GM06990 (cell line): Measurements from ENCODE around the gene L2HGDH.

Source experiments
- DNase-seq: peaks from one replicate; pipeline ENCODE4 v3.0.0-alpha.2; 2011; ENCODE audit not compliant: insufficient read length; ENCODE audit errors: extremely low read depth
- H3K27me3 ChIP-seq: replicated peaks from 2 replicates; pipeline ENCODE4 v1.6.0; 2011; ENCODE audit warnings: low read length; ENCODE audit not compliant: control insufficient read depth, insufficient read depth
- H3K36me3 ChIP-seq: 2 replicates; pipeline ENCODE4 v1.5.1; 2011; ENCODE audit warnings: low read length; ENCODE audit not compliant: control insufficient read depth, insufficient read depth
- H3K4me3 ChIP-seq: replicated peaks from 2 replicates; pipeline ENCODE4 v1.5.1; 2011; ENCODE audit warnings: low read depth, mild to moderate bottlenecking, control low read depth, low read length
- CTCF ChIP-seq: IDR thresholded peaks from 2 replicates; pipeline ENCODE4 v1.5.1; 2011; ENCODE audit warnings: low read length, control low read depth, mild to moderate bottlenecking, inconsistent platforms; ENCODE audit not compliant: insufficient read depth, poor library complexity, severe bottlenecking

The L2HGDH gene

GRCh38 chr14:50218501-50218900, 93.5 kb downstream of the L2HGDH start:
- DNase-seq = no peak
- Histone ChIP-seq H3K4me3 (no peak overlapping the region), H3K27me3 (no peaks in the 10 kb centered on the region), H3K36me3 (no peaks in the 10 kb centered on the region)
- no peak for TF ChIP-seq CTCF

- Histone ChIP-seq H3K36me3 (no peaks in the 10 kb centered on the region), H3K4me3 (no peak overlapping the region), H3K27me3 (no peaks in the 10 kb centered on the region)
- no peak for TF ChIP-seq CTCF
- DNase-seq = no peak
These were observed 96.6 kb downstream of the L2HGDH start for GRCh38 chr14:50215416-50215815.

- DNase-seq = no peak
- Histone ChIP-seq H3K36me3 (no peaks in the 10 kb centered on the region), H3K27me3 (no peaks in the 10 kb centered on the region), H3K4me3 (no peak overlapping the region)
- TF ChIP-seq CTCF = no peak
These were observed 98.2 kb downstream of the L2HGDH start for GRCh38 chr14:50213795-50214194.

- Histone ChIP-seq H3K27me3 (no peaks in the 10 kb centered on the region), H3K36me3 (no peaks in the 10 kb centered on the region), H3K4me3 (no peak overlapping the region)
- DNase-seq = no peak
- no peak for TF ChIP-seq CTCF
These were observed 99.3 kb downstream of the L2HGDH start for GRCh38 chr14:50212726-50213125.

GRCh38 chr14:50210074-50210473, 102.0 kb downstream of the L2HGDH start:
- Histone ChIP-seq H3K4me3 (no peak overlapping the region), H3K36me3 (no peaks in the 10 kb centered on the region), H3K27me3 (no peaks in the 10 kb centered on the region)
- TF ChIP-seq CTCF = no peak
- no peak for DNase-seq

GRCh38 chr14:50198499-50198898, 113.5 kb downstream of the L2HGDH start:
- no peaks in the 10 kb centered on the region for H3K27me3 ChIP-seq
- H3K36me3 ChIP-seq = peaks cover 2% of the 10 kb centered on the region
- DNase-seq = no peak
- TF ChIP-seq CTCF = no peak
- no peak overlapping the region for H3K4me3 ChIP-seq
